Stimulated activated CD8-positive, alpha-beta memory T cell treated with anti-CD3 and anti-CD28 coated beads, Interleukin-4, amount 100 ng/mL, for 1 hour (primary cell): ENCODE measurements around the gene UGT1A10.
"Not testable (repeated sequence)": the region's sequence is repeated elsewhere in the genome, so short reads cannot be mapped to it uniquely, and the experiment has no call there.

Experiments
- DNase-seq, 2 donors: peaks; one replicate each; pipeline ENCODE4 v3.0.0-alpha.2; 2020; ENCODE audit warnings: low read depth in 2 of 2, low spot score in 1 of 2

The UGT1A10 gene

GRCh38 chr2:233736868-233737653, 100.8 kb downstream of the UGT1A10 start:
- not testable (repeated sequence) for DNase-seq

DNA sequence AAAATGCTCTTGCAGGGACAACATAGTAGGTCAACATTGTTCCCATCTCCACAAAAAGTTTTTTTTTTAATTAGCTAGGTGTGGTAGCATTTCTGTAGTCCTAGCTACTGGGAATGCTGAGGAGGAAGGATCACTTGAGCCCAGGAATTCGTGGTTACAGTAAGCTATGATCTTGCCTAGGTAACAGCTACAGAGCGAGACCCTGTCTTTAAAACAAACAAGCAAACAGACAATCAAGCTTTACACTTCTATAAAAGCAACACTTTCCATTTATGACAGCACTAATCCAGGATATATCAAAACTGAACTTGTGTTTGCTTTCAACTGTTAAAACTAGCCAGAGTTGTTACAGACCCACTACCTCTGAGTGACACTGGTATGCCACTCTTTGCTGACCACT, 104.6 kb downstream of the UGT1A10 start:
- no peak for DNase-seq

GRCh38 chr2:233743464-233744259, 107.4 kb downstream of the UGT1A10 start:
- DNase-seq = no peak

GRCh38 chr2:233745073-233745755, 109.0 kb downstream of the UGT1A10 start:
- no peak for DNase-seq

- not testable (repeated sequence) for DNase-seq
These were observed 109.6 kb downstream of the UGT1A10 start for GRCh38 chr2:233745838-233746237.

DNA sequence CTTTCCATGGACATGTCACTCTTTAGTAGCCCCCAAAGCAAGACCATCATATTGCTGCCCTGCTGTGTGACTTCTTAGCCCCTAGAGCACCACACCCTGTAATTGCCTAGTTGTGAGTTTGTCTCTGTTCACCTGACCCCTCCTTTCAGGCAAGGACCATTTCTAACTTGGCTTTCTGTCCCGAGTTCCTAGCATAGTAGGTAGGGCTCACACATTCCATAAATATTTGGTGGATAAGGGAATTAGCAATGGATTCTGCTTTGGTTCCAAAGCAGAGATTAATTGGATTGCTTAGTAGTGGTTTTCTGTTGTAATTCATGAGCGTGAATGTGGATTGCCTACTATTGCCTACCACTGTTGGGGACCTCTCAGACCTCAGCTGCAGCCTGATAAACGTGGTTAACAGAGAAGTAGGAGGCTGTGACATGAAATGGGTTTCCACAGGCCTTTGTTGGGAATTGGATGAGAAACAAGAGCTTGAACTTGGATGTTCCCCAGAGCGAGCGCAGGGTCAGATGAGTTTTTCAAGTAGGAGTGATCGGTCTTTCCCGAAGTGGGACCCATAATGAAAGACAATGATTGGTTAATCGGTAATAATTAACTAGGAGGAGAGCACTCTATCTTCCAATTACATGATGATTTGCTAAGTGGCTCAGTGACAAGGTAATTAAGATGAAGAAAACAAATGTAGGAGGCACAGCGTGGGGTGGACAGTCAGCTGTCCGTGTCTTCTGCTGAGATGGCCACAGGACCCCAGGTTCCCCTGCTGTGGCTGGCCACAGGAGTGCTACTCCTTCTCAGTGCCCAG, 110.4 kb downstream of the UGT1A10 start:
- DNase-seq = no peak

GRCh38 chr2:233747283-233747544, 111.0 kb downstream of the UGT1A10 start:
- no peak for DNase-seq

DNA sequence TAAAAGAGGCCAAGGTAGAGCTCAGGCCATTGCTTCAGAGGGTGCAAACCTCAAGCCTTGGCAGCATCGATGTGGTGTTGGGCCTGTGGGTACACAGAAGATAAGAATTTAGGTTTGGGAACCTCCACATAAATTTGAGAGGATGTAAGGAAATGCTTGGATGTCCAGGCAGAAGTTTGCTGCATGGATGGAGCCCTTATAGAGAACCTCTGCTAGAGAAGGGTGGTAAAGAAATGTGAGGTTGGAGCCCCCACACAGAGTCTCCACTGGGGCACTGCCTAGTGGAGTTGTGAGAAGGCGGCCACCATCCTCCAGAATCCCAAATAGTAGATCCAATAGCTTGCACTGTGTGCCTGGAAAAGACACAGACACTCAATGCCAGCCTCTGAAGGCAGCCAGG, 114.4 kb downstream of the UGT1A10 start:
- not testable (repeated sequence) for DNase-seq

- DNase-seq = not testable (repeated sequence)
These were observed 115.2 kb downstream of the UGT1A10 start for GRCh38 chr2:233751212-233752009.

GRCh38 chr2:233754872-233755611, 118.8 kb downstream of the UGT1A10 start:
- DNase-seq = no peak

DNA sequence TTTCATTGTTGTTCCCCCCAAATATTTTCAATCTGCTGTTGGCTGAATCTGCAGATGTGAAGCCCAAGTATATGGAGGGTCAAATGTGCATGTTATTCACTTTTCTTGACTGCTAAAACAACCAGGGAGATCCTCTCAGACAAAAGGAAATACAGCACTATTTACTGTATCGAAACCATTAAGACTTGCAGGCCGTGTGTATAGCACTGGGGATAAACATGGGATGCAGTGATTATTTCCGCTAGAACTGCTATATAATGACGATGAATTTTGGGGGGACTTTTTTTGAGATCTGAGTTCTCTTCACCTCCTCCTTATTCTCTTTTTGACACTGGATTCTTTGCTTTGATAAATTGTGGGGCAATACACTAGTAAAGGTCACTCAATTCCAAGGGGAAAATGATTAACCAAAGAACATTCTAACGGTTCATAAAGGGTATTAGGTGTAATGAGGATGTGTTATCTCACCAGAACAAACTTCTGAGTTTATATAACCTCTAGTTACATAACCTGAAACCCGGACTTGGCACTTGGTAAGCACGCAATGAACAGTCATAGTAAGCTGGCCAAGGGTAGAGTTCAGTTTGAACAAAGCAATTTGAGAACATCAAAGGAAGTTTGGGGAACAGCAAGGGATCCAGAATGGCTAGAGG, 120.3 kb downstream of the UGT1A10 start:
- no peak for DNase-seq

DNA sequence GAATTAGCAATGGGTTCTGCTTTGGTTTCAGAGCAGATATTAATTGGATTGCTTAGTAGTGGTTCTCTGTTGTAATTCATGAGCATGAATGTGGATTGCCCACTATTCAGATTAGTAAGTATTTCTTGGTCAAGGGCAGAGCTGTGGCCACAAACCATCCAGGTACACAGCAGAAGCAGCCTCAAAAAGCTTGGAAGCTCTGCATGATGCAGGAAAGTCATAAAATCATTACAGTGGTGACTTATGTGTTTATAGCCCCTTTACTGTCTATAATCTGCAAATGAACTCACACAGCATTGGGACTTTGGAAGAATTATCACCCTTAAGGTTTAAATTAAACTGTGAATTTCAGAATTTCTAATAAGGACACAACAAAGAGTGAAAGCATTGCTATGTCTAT, 121.9 kb downstream of the UGT1A10 start:
- DNase-seq = no peak

DNA sequence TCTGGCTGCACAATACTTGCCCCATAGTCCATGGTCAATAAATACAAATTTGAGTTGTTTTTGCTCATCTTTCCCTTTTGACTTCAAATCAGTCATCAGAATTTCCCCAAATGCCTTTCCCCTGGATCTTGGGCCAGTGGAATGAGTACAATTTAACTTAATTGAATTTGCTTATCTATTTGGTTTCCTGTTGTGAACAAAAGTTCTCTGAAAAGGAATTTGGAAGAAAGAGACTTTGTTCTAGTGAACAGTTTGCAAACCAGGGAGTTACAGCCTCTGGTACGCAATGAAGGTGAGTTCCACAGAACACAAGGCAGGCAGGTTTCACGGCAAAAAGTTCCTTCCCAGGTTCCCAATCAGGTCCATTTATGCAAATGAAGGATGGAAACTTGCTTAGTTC, 122.6 kb downstream of the UGT1A10 start:
- DNase-seq = no peak

DNA sequence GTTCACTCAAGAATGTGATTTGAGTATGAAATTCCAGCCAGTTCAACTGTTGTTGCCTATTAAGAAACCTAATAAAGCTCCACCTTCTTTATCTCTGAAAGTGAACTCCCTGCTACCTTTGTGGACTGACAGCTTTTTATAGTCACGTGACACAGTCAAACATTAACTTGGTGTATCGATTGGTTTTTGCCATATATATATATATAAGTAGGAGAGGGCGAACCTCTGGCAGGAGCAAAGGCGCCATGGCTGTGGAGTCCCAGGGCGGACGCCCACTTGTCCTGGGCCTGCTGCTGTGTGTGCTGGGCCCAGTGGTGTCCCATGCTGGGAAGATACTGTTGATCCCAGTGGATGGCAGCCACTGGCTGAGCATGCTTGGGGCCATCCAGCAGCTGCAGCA, 123.8 kb downstream of the UGT1A10 start, which contains the start of gene UGT1A1:
TSS of gene UGT1A1 (plus strand) at position 228 of the 400 bp plus-strand sequence. CDS start at position 246, 18 bp downstream.
- no peak for DNase-seq

- DNase-seq = no peak
These were observed 125.0 kb downstream of the UGT1A10 start for GRCh38 chr2:233761040-233761769.

DNA sequence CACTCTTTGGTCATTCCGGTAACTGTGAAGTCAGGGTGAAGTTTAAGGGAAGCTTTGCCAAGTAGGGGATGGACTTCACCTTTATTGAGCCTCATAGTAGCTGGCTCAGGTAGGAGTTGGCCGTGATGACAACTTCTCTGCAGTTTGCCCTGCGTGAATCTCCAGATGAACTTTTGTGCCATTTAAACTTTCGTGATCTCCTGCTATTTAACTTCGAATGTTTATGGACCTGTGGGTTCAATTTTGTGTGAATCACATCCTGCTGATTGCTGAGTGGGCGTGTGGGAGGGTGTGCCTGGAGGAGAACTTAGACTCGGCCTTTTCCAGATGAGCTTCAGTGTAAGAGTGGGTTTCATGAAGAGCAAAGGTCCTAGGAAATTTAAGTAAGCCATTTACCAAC, 128.0 kb downstream of the UGT1A10 start:
- no peak for DNase-seq

- DNase-seq = no peak
These were observed 128.5 kb downstream of the UGT1A10 start for GRCh38 chr2:233764761-233765160.

DNA sequence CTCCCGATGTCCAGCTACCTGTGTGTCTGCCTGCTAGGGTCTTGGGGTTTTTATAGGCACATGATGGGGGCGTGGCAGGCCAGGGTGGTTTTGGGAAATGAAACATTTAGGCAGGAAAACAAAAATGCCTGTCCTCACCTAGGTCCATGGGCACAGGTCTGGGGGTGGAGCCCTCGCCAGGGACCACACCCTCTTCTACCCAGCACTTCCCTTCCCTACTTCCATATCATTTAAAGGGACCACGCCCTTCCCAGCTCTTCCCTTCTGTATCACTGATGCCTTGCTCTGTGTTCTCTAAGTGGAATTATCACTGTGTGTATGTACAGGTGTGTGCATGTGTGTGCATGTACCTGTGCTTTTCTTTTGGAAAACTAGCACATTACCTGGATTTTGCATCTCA, 130.2 kb downstream of the UGT1A10 start:
- no peak for DNase-seq
